CD4-positive, CD25-positive, alpha-beta regulatory T cell (primary cell): ENCODE measurements around the gene MAPT. TPM values are rescaled to one million over a fixed set of nuclear protein-coding genes. Genes with fewer than 3 reads are reported as not detected.
"Not testable (repeated sequence)": the region's sequence is repeated elsewhere in the genome, so short reads cannot be mapped to it uniquely, and the experiment has no call there.

ENCODE experiments used
- ATAC-seq, 2 donors: fragments of 150-1000 bp; cut with Tn5 transposase; one replicate each; pipeline ENCODE4 v1.10.0; 2021; ENCODE audit warnings: low read depth in 2 of 2, moderate number of reproducible peaks in 2 of 2, moderate library complexity in 1 of 2
- DNase-seq, 3 donors: peaks; one replicate each; pipeline versions ENCODE4 v3.0.0 to v3.0.0-alpha.2; 2012 to 2022; ENCODE audit warnings: mixed read lengths in 1 of 3
- H3K27ac ChIP-seq: one replicate; pipeline ENCODE4 v1.7.0; 2013; ENCODE audit warnings: mild to moderate bottlenecking, low read length; ENCODE audit not compliant: insufficient read depth, poor library complexity, severe bottlenecking
- H3K27me3 ChIP-seq: one replicate; pipeline ENCODE4 v1.7.0; 2013; ENCODE audit warnings: low read length; ENCODE audit not compliant: control insufficient read depth, insufficient read depth
- H3K36me3 ChIP-seq: one replicate; pipeline ENCODE4 v1.7.0; 2013; ENCODE audit warnings: mild to moderate bottlenecking, low read length, moderate library complexity; ENCODE audit not compliant: control insufficient read depth, insufficient read depth
- H3K4me1 ChIP-seq: 2 replicates; pipeline ENCODE4 v1.7.0; 2013; ENCODE audit warnings: mild to moderate bottlenecking, low read length; ENCODE audit not compliant: insufficient read depth, control insufficient read depth, poor library complexity, severe bottlenecking
- H3K4me3 ChIP-seq: one replicate; pipeline ENCODE4 v1.7.0; 2013; ENCODE audit warnings: low read depth, mild to moderate bottlenecking, low read length, moderate library complexity
- H3K9me3 ChIP-seq, 2 experiments: 1 replicate in 1 of 2; 2 replicates in 1 of 2; pipeline ENCODE4 v1.7.0; 2013; ENCODE audit warnings: low read length in 2 of 2, mild to moderate bottlenecking in 1 of 2, moderate library complexity in 1 of 2; ENCODE audit not compliant: control insufficient read depth in 2 of 2
- H3K27ac Mint-ChIP-seq, 3 donors: one replicate each; pipeline ENCODE4 v1.8.0; 2020 to 2022; ENCODE audit warnings: mild to moderate bottlenecking in 3 of 3, mixed read lengths in 3 of 3, moderate library complexity in 2 of 3
- H3K27me3 Mint-ChIP-seq: one replicate; pipeline ENCODE4 v1.8.0; 2022; ENCODE audit warnings: mild to moderate bottlenecking, mixed read lengths
- H3K36me3 Mint-ChIP-seq: one replicate; pipeline ENCODE4 v1.8.0; 2020; ENCODE audit warnings: mixed read lengths
- H3K4me1 Mint-ChIP-seq, 4 donors: one replicate each; pipeline ENCODE4 v1.8.0; 2020 to 2022; ENCODE audit warnings: mixed read lengths in 4 of 4, mild to moderate bottlenecking in 1 of 4
- H3K4me3 Mint-ChIP-seq, 4 donors: one replicate each; pipeline ENCODE4 v1.8.0; 2020 to 2022; ENCODE audit warnings: mild to moderate bottlenecking in 4 of 4, mixed read lengths in 4 of 4, moderate library complexity in 3 of 4
- H3K9me3 Mint-ChIP-seq, 7 donors: one replicate each; pipeline ENCODE4 v1.8.0; 2020 to 2022; ENCODE audit warnings: mixed read lengths in 7 of 7, mild to moderate bottlenecking in 3 of 7, moderate library complexity in 2 of 7
- polyA plus RNA-seq, 4 donors: library from polyadenylated mRNA; unstranded; fragments of 300-500 nt; fragmentation: Illumina TruSeq; gene quantifications; one replicate each; pipeline ENCODE4 v1.2.3, GENCODE V29; 2021
- total RNA-seq: library from RNA; stranded (reverse); gene quantifications from one replicate; pipeline ENCODE4 v1.2.3, GENCODE V29; 2022

The MAPT gene
- total and polyA plus RNA-seq, 5 donors from 2014 or later = 0.05 to 0.69 (median 0.16) TPM; not detected in 2

- Mint-ChIP-seq H3K4me1 (peaks cover 0 to 5% (median 0%) of the 10 kb centered on the region in 4 donors), H3K27ac (no peak overlapping the region), H3K27me3 (peaks cover 10% of the 10 kb centered on the region), H3K4me3 (no peak overlapping the region), H3K9me3 (no peaks in the 10 kb centered on the region), H3K36me3 (no peaks in the 10 kb centered on the region)
- Histone ChIP-seq H3K4me3 (no peak overlapping the region), H3K9me3 (no peaks in the 10 kb centered on the region), H3K27me3 (no peaks in the 10 kb centered on the region), H3K4me1 (no peaks in the 10 kb centered on the region), H3K27ac (no peak overlapping the region), H3K36me3 (no peaks in the 10 kb centered on the region)
- DNase-seq (no peak), ATAC-seq (no peak)
These were observed 109.8 kb downstream of the MAPT start for GRCh38 chr17:46003907-46004748.

GRCh38 chr17:46006082-46006481, 111.7 kb downstream of the MAPT start:
- not testable (repeated sequence) for H3K4me1 Mint-ChIP-seq, H3K36me3 ChIP-seq, H3K9me3 ChIP-seq, DNase-seq, ATAC-seq, H3K36me3 Mint-ChIP-seq, H3K27ac ChIP-seq, H3K4me3 Mint-ChIP-seq, H3K4me3 ChIP-seq, H3K9me3 Mint-ChIP-seq, H3K4me1 ChIP-seq, H3K27me3 ChIP-seq, H3K27ac Mint-ChIP-seq
- peaks cover 10% of the 10 kb centered on the region for H3K27me3 Mint-ChIP-seq

GRCh38 chr17:46007461-46007965, 113.2 kb downstream of the MAPT start:
- Histone ChIP-seq H3K27ac (no peak overlapping the region), H3K9me3 (no peaks in the 10 kb centered on the region), H3K4me1 (no peaks in the 10 kb centered on the region), H3K27me3 (no peaks in the 10 kb centered on the region), H3K36me3 (no peaks in the 10 kb centered on the region), H3K4me3 (no peak overlapping the region)
- peaks cover 4% of the 10 kb centered on the region for H3K27me3 Mint-ChIP-seq
- no peak for ATAC-seq
- no peak overlapping the region for H3K27ac Mint-ChIP-seq
- H3K9me3 Mint-ChIP-seq = no peaks in the 10 kb centered on the region
- H3K4me3 Mint-ChIP-seq = no peak overlapping the region
- H3K36me3 Mint-ChIP-seq = no peaks in the 10 kb centered on the region
- no peak for DNase-seq
- H3K4me1 Mint-ChIP-seq = peaks cover 0 to 5% (median 0%) of the 10 kb centered on the region in 4 donors

DNA sequence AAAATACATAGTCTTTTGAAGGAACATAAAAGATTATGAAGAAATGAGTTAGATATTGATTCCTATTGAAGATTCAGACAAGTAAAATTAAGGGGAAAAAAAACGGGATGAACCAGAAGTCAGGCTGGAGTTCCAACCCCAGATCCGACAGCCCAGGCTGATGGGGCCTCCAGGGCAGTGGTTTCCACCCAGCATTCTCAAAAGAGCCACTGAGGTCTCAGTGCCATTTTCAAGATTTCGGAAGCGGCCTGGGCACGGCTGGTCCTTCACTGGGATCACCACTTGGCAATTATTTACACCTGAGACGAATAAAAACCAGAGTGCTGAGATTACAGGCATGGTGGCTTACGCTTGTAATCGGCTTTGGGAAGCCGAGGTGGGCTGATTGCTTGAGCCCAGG, 114.2 kb downstream of the MAPT start:
- H3K36me3 ChIP-seq = no peaks in the 10 kb centered on the region
- H3K9me3 Mint-ChIP-seq = no peaks in the 10 kb centered on the region
- H3K27me3 ChIP-seq = no peaks in the 10 kb centered on the region
- no peaks in the 10 kb centered on the region for H3K9me3 ChIP-seq
- no peak overlapping the region for H3K4me3 ChIP-seq
- ATAC-seq = no peak
- H3K27me3 Mint-ChIP-seq = peaks cover 4% of the 10 kb centered on the region
- H3K27ac ChIP-seq = no peak overlapping the region
- H3K4me1 ChIP-seq = no peaks in the 10 kb centered on the region
- H3K27ac Mint-ChIP-seq = no peak overlapping the region
- no peaks in the 10 kb centered on the region for H3K36me3 Mint-ChIP-seq
- DNase-seq = no peak
- no peak overlapping the region for H3K4me3 Mint-ChIP-seq
- no peaks in the 10 kb centered on the region for H3K4me1 Mint-ChIP-seq

- H3K9me3 Mint-ChIP-seq = no peaks in the 10 kb centered on the region
- no peaks in the 10 kb centered on the region for H3K27me3 ChIP-seq
- no peaks in the 10 kb centered on the region for H3K36me3 Mint-ChIP-seq
- H3K9me3 ChIP-seq = no peaks in the 10 kb centered on the region
- DNase-seq (no peak), ATAC-seq (no peak)
- H3K27ac Mint-ChIP-seq = no peak overlapping the region
- no peaks in the 10 kb centered on the region for H3K36me3 ChIP-seq
- no peak overlapping the region for H3K27ac ChIP-seq
- no peak overlapping the region for H3K4me3 ChIP-seq
- H3K4me1 Mint-ChIP-seq = no peaks in the 10 kb centered on the region
- peaks cover 4% of the 10 kb centered on the region for H3K27me3 Mint-ChIP-seq
- H3K4me3 Mint-ChIP-seq = no peak overlapping the region
- H3K4me1 ChIP-seq = no peaks in the 10 kb centered on the region
These were observed 115.6 kb downstream of the MAPT start for GRCh38 chr17:46009681-46010596.

DNA sequence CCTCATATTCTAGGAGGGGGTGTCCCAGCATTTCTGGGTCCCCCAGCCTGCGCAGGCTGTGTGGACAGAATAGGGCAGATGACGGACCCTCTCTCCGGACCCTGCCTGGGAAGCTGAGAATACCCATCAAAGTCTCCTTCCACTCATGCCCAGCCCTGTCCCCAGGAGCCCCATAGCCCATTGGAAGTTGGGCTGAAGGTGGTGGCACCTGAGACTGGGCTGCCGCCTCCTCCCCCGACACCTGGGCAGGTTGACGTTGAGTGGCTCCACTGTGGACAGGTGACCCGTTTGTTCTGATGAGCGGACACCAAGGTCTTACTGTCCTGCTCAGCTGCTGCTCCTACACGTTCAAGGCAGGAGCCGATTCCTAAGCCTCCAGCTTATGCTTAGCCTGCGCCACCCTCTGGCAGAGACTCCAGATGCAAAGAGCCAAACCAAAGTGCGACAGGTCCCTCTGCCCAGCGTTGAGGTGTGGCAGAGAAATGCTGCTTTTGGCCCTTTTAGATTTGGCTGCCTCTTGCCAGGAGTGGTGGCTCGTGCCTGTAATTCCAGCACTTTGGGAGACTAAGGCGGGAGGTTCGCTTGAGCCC, 116.3 kb downstream of the MAPT start:
- DNase-seq (no peak), ATAC-seq (no peak)
- peaks cover 4% of the 10 kb centered on the region for H3K27me3 Mint-ChIP-seq
- no peak overlapping the region for H3K4me3 Mint-ChIP-seq
- no peaks in the 10 kb centered on the region for H3K4me1 Mint-ChIP-seq
- H3K36me3 Mint-ChIP-seq = no peaks in the 10 kb centered on the region
- no peak overlapping the region for H3K4me3 ChIP-seq
- no peak overlapping the region for H3K27ac ChIP-seq
- H3K27ac Mint-ChIP-seq = no peak overlapping the region
- H3K9me3 ChIP-seq = no peaks in the 10 kb centered on the region
- no peaks in the 10 kb centered on the region for H3K27me3 ChIP-seq
- H3K9me3 Mint-ChIP-seq = no peaks in the 10 kb centered on the region
- H3K36me3 ChIP-seq = no peaks in the 10 kb centered on the region
- no peaks in the 10 kb centered on the region for H3K4me1 ChIP-seq

DNA sequence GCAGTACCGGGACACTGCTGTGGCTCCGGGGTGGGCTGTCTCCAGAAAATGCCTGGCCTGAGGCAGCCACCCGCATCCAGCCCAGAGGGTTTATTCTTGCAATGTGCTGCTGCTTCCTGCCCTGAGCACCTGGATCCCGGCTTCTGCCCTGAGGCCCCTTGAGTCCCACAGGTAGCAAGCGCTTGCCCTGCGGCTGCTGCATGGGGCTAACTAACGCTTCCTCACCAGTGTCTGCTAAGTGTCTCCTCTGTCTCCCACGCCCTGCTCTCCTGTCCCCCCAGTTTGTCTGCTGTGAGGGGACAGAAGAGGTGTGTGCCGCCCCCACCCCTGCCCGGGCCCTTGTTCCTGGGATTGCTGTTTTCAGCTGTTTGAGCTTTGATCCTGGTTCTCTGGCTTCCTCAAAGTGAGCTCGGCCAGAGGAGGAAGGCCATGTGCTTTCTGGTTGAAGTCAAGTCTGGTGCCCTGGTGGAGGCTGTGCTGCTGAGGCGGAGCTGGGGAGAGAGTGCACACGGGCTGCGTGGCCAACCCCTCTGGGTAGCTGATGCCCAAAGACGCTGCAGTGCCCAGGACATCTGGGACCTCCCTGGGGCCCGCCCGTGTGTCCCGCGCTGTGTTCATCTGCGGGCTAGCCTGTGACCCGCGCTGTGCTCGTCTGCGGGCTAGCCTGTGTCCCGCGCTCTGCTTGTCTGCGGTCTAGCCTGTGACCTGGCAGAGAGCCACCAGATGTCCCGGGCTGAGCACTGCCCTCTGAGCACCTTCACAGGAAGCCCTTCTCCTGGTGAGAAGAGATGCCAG, 117.6 kb downstream of the MAPT start:
- H3K27me3 Mint-ChIP-seq = no peaks in the 10 kb centered on the region
- no peak overlapping the region for H3K27ac ChIP-seq
- H3K36me3 Mint-ChIP-seq = no peaks in the 10 kb centered on the region
- no peak for ATAC-seq
- H3K27ac Mint-ChIP-seq = no peak overlapping the region
- H3K4me1 ChIP-seq = no peaks in the 10 kb centered on the region
- no peak overlapping the region for H3K4me3 ChIP-seq
- DNase-seq = no peak
- no peak overlapping the region for H3K4me3 Mint-ChIP-seq
- H3K9me3 Mint-ChIP-seq = no peaks in the 10 kb centered on the region
- no peaks in the 10 kb centered on the region for H3K9me3 ChIP-seq
- no peaks in the 10 kb centered on the region for H3K36me3 ChIP-seq
- no peaks in the 10 kb centered on the region for H3K27me3 ChIP-seq
- no peaks in the 10 kb centered on the region for H3K4me1 Mint-ChIP-seq
